ENCODE data around the gene OR4D2. TPM values are rescaled to one million over a fixed set of nuclear protein-coding genes. Genes with fewer than 3 reads are reported as not detected.

Gene OR4D2
- total RNA-seq, 1 donor from 2014 or later, result not detected

GRCh38 chr17:58189436-58190146 lies 22.8 kb downstream of the OR4D2 start:
- H3K27ac ChIP-seq, result no peak overlapping the region
- H3K9me3 ChIP-seq, result no peaks in the 10 kb centered on the region
- no peaks in the 10 kb centered on the region for H3K4me1 ChIP-seq
- no peaks in the 10 kb centered on the region for H3K36me3 ChIP-seq
- no peak overlapping the region for H3K4me3 ChIP-seq
- intact Hi-C loops (cut with DNase I), result loop anchor here (5.0 kb wide), 1 partner anchor 898 kb away; no protein-coding TSS in a partner anchor
- no peaks in the 10 kb centered on the region for H3K27me3 ChIP-seq
- no peak for DNase-seq (ENCODE audit: extremely low spot score in 2 of 2)
- no peak for TF ChIP-seq POLR2A (IDR thresholded peaks at IDR 0.05)
- TF ChIP-seq, protein P1, sequence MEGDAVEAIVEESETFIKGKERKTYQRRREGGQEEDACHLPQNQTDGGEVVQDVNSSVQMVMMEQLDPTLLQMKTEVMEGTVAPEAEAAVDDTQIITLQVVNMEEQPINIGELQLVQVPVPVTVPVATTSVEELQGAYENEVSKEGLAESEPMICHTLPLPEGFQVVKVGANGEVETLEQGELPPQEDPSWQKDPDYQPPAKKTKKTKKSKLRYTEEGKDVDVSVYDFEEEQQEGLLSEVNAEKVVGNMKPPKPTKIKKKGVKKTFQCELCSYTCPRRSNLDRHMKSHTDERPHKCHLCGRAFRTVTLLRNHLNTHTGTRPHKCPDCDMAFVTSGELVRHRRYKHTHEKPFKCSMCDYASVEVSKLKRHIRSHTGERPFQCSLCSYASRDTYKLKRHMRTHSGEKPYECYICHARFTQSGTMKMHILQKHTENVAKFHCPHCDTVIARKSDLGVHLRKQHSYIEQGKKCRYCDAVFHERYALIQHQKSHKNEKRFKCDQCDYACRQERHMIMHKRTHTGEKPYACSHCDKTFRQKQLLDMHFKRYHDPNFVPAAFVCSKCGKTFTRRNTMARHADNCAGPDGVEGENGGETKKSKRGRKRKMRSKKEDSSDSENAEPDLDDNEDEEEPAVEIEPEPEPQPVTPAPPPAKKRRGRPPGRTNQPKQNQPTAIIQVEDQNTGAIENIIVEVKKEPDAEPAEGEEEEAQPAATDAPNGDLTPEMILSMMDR (IDR thresholded peaks at IDR 0.05), result no peak
- TF ChIP-seq POLR2AphosphoS5 (IDR thresholded peaks at IDR 0.05; ENCODE audit: insufficient read depth in 1 of 2, low read depth in 1 of 2), result no peak

DNA sequence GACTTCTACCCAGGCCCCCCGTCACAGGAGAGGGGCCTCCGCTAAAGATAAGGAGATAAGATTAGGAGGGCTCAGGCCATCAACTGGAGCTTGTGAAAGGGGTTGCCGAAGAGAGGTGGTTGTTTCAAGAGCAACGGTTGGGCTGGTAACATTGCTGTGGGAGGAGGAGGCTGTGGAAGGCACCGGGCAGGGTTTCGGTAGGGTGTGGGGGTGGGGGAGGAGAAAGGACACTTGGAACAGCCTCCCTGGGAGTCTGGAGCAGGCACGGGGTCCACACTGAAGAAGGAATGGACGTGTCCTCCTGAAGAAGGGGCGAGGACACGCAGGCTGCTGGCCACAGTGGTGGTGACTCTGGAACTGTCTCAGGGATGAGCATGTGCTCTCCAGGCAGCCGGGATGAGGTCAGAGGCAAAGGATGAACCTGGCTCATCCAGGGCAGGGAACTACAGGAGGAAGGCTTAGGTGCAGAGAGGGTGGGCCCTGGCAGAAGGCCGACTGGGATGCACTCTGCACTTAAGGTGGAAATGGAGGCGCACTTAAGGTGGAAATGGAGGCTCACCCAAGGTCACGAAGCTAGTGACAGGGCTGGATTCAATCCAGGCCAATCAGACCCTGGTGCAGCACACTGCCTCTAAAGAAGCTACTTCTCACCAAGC lies 24.6 kb downstream of the OR4D2 start:
- intact Hi-C loops (cut with DNase I), result loop anchor here (5.0 kb wide), 1 partner anchor 896 kb away; no protein-coding TSS in a partner anchor
- Histone ChIP-seq H3K4me1 (no peaks in the 10 kb centered on the region), H3K36me3 (no peaks in the 10 kb centered on the region), H3K9me3 (no peaks in the 10 kb centered on the region), H3K27ac (no peak overlapping the region), H3K4me3 (no peak overlapping the region), H3K27me3 (no peaks in the 10 kb centered on the region)
- no peak for DNase-seq (ENCODE audit: extremely low spot score in 2 of 2)
- TF ChIP-seq POLR2AphosphoS5 (IDR thresholded peaks at IDR 0.05; ENCODE audit: insufficient read depth in 1 of 2, low read depth in 1 of 2), result no peak
- TF ChIP-seq, protein P1 (IDR thresholded peaks at IDR 0.05), result no peak
- TF ChIP-seq POLR2A (IDR thresholded peaks at IDR 0.05), result no peak

DNA sequence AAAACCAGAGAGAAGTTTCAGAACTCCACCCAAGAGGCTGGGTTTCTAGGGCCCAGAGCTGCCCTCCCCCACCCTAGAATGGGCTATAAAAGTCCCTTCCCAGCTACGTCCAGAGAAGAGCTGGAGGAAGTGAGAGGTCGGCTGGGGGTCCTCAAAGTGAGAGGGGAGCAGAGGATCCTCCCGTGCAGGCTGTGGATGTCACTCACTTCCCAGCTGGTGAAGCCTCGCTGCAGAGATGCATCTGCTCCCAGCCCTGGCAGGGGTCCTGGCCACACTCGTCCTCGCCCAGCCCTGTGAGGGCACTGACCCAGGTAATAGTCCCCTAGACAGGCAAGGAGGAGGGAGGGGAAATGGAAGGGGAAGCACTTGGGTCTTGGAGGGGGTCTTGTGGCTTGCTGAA lies 25.8 kb downstream of the OR4D2 start, which contains the start of gene EPX:
TSS of gene EPX (plus strand) at position 115 of the 400 bp plus-strand sequence. CDS start at position 236, 121 bp downstream.
- intact Hi-C loops (cut with DNase I), result loop anchor here (5.0 kb wide), 1 partner anchor 895 kb away; no protein-coding TSS in a partner anchor
- Histone ChIP-seq H3K27me3 (no peaks in the 10 kb centered on the region), H3K36me3 (no peaks in the 10 kb centered on the region), H3K4me1 (no peaks in the 10 kb centered on the region), H3K27ac (no peak within 1 kb of the TSS), H3K4me3 (no peak within 1 kb of the TSS), H3K9me3 (no peaks in the 10 kb centered on the region)
- no peak for TF ChIP-seq POLR2A (IDR thresholded peaks at IDR 0.05)
- TF ChIP-seq, protein P1 (IDR thresholded peaks at IDR 0.05), result no peak
- TF ChIP-seq POLR2AphosphoS5 (IDR thresholded peaks at IDR 0.05; ENCODE audit: insufficient read depth in 1 of 2, low read depth in 1 of 2), result no peak
- DNase-seq (ENCODE audit: extremely low spot score in 2 of 2), result no peak

- no peaks in the 10 kb centered on the region for H3K27me3 ChIP-seq
- no peaks in the 10 kb centered on the region for H3K36me3 ChIP-seq
These were observed 27.0 kb downstream of the OR4D2 start for GRCh38 chr17:58193641-58194255.

More at GRCh38 chr17:58193641-58194255, 27.0 kb downstream of the OR4D2 start:
- H3K4me3 ChIP-seq, result no peak overlapping the region
- no peak for DNase-seq (ENCODE audit: extremely low spot score in 2 of 2)
- no peaks in the 10 kb centered on the region for H3K4me1 ChIP-seq
- no peak overlapping the region for H3K27ac ChIP-seq
- TF ChIP-seq, protein P1 (IDR thresholded peaks at IDR 0.05), result no peak
- no peak for TF ChIP-seq POLR2AphosphoS5 (IDR thresholded peaks at IDR 0.05; ENCODE audit: insufficient read depth in 1 of 2, low read depth in 1 of 2)
- TF ChIP-seq POLR2A (IDR thresholded peaks at IDR 0.05), result no peak
- H3K9me3 ChIP-seq, result no peaks in the 10 kb centered on the region
- intact Hi-C loops (cut with DNase I), result loop anchor here (5.0 kb wide), 1 partner anchor 894 kb away; no protein-coding TSS in a partner anchor

Measured in vagina (tissue), 2 donors.